ENCODE measurements around the gene SLC12A4. TPM values are rescaled to one million over a fixed set of nuclear protein-coding genes. Genes with fewer than 3 reads are reported as not detected.
A peak's percentile ranks its signal among the peaks of the same experiment; 100 is the strongest.

Gene SLC12A4
- total and polyA plus RNA-seq, 2 of the 13 experiments (the other 11 are each of a cell fraction or from before 2014, with no cell fraction given): 65.1 to 84.3 TPM

GRCh38 chr16:67893743-67894399 lies 74.6 kb downstream of the SLC12A4 start (continued):
- TF ChIP-seq ZNF577 (CRISPR knock-in tag; IDR thresholded peaks at IDR 0.05; ENCODE audit: borderline replicate concordance, low read depth) (no peak), TEAD2 (CRISPR knock-in tag; IDR thresholded peaks at IDR 0.05) (no peak), ARID3A (IDR thresholded peaks at IDR 0.05; ENCODE audit: low read depth, low read length) (no peak), ATF4 (CRISPR knock-in tag; IDR thresholded peaks at IDR 0.05) (no peak; a peak in 1 of 4 replicates), CREM (IDR thresholded peaks at IDR 0.05) (no peak), CREM (CRISPR knock-in tag; IDR thresholded peaks at IDR 0.05) (no peak), TOE1 (CRISPR knock-in tag; IDR thresholded peaks at IDR 0.05) (no peak), ZNF615 (CRISPR knock-in tag; IDR thresholded peaks at IDR 0.05; ENCODE audit: borderline replicate concordance) (no peak), HIC2 (CRISPR knock-in tag; IDR thresholded peaks at IDR 0.05; ENCODE audit: low read depth) (no peak), SMC3 (IDR thresholded peaks at IDR 0.05; ENCODE audit: low read length) (no peak), ZNF619 (CRISPR knock-in tag; IDR thresholded peaks at IDR 0.05) (no peak), MTF1 (CRISPR knock-in tag; IDR thresholded peaks at IDR 0.05) (no peak), ZNF567 (CRISPR knock-in tag; IDR thresholded peaks at IDR 0.05; ENCODE audit: borderline replicate concordance) (0 out of 2 replicates have a peak, but pooled peaks have one; percentile 32), ZNF883 (CRISPR knock-in tag; IDR thresholded peaks at IDR 0.05; ENCODE audit: not compliant biosample characterization) (no peak), NONO (IDR thresholded peaks at IDR 0.05) (no peak), NONO (CRISPR knock-in tag; conservative IDR thresholded peaks at IDR 0.05) (no peak), FLYWCH1 (CRISPR knock-in tag; IDR thresholded peaks at IDR 0.05) (no peak), CBX5 (CRISPR knock-in tag; IDR thresholded peaks at IDR 0.05; ENCODE audit: borderline replicate concordance) (no peak), TCF7L2 (IDR thresholded peaks at IDR 0.05; ENCODE audit: low read depth, low read length) (no peak), XRCC5 (optimal IDR thresholded peaks at IDR 0.05; ENCODE audit: low read length) (no peak), ZXDC (CRISPR knock-in tag; IDR thresholded peaks at IDR 0.05) (no peak), NFE2L2 (IDR thresholded peaks at IDR 0.05; ENCODE audit: low read length) (no peak), CERS6 (CRISPR knock-in tag; IDR thresholded peaks at IDR 0.05) (no peak; the same call in 1 of the 2 replicates)
